Inflammatory macrophage (primary cell): Measurements from ENCODE around the gene PTGIS.

ENCODE experiments used
- DNase-seq, 2 donors: peaks; one replicate each; pipeline ENCODE4 v3.0.0-alpha.2; 2020 to 2022

Gene PTGIS

GRCh38 chr20:49466114-49466912 lies 101.6 kb downstream of the PTGIS start:
- no peak for DNase-seq

- DNase-seq = no peak
These were observed 103.4 kb downstream of the PTGIS start for GRCh38 chr20:49464556-49464955.

- no peak for DNase-seq
These were observed 105.3 kb downstream of the PTGIS start for GRCh38 chr20:49462626-49463025.

GRCh38 chr20:49461894-49462620 lies 105.9 kb downstream of the PTGIS start:
- DNase-seq = no peak

- DNase-seq = no peak
These were observed 107.0 kb downstream of the PTGIS start for GRCh38 chr20:49460916-49461315.

- DNase-seq = no peak
These were observed 107.8 kb downstream of the PTGIS start for GRCh38 chr20:49460131-49460530.

GRCh38 chr20:49459684-49460083 lies 108.3 kb downstream of the PTGIS start:
- no peak for DNase-seq

- DNase-seq = no peak
These were observed 110.5 kb downstream of the PTGIS start for GRCh38 chr20:49457444-49457843.

GRCh38 chr20:49456646-49457045 lies 111.3 kb downstream of the PTGIS start:
- no peak for DNase-seq

- DNase-seq = no peak
These were observed 112.2 kb downstream of the PTGIS start for GRCh38 chr20:49455691-49456090.
